ENCODE measurements around the gene ZFAND2A. TPM values are rescaled to one million over a fixed set of nuclear protein-coding genes. Genes with fewer than 3 reads are reported as not detected.
A peak's percentile ranks its signal among the peaks of the same experiment; 100 is the strongest.
"Not testable (repeated sequence)": the region's sequence is repeated elsewhere in the genome, so short reads cannot be mapped to it uniquely, and the experiment has no call there.

The ZFAND2A gene
- total RNA-seq, 3 donors from 2014 or later = 19.3 to 25.0 (median 22.3) TPM

DNA sequence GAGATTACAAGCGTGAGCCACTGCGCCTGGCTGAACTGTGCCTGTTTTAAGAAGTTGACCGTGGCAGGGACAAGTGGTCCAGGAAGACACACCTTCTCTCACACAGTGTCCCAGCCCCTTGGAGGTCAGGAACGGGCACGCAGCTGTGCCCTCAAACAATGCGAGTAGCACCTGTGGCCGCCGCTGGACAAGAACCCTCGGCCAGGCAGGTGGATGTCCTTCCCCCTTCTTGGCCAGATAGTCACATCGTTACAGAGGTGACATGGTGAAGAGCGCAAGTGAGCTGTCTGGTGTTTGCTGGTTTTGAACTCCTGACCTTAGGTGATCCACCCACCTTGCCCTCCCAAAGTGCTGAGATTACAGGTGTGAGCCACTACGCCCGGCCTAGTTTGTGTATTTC, 8.8 kb downstream of the ZFAND2A start:
- DNase-seq = no peak
- Mint-ChIP-seq H3K9me3 (no peaks in the 10 kb centered on the region), H3K4me3 (no peak overlapping the region), H3K36me3 (ENCODE audit: insufficient read depth) (peaks cover 31% of the 10 kb centered on the region), H3K4me1 (ENCODE audit: low read depth) (no peaks in the 10 kb centered on the region), H3K27me3 (ENCODE audit: low read depth) (no peaks in the 10 kb centered on the region)
- ATAC-seq = no peak

DNA sequence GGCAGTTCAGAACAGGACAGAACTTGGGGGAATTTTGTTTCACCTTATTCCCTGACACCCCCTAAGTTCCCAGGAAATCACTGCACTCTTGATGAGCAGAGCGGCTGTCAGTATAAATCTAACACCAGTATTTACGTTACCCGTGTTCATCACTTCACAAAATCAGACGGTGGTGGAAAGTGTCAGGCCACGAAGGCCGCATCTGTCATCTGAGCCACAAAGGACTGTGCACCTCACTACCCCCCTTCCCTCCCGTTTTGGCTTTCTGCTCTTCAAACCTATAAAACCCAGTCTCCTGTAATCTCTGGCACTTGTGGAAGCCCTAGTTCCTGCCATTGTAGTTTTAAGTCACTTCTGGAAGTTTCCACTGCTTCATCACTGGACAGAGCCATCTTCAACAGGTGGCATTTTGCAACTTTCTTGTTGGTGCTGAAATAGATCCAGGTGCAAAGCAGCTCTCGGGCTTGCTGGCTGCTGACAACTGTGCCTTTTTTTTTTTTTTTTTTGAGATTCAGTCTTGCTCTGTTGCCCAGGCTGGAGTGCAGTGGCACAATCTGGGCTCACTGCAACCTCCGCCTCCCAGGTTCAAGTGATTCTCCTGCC, 9.5 kb downstream of the ZFAND2A start:
- H3K4me3 Mint-ChIP-seq = no peak overlapping the region
- peaks cover 30% of the 10 kb centered on the region for H3K36me3 Mint-ChIP-seq (ENCODE audit: insufficient read depth)
- H3K4me1 Mint-ChIP-seq (ENCODE audit: low read depth) = no peaks in the 10 kb centered on the region
- no peaks in the 10 kb centered on the region for H3K9me3 Mint-ChIP-seq
- DNase-seq (no peak), ATAC-seq (no peak)
- no peaks in the 10 kb centered on the region for H3K27me3 Mint-ChIP-seq (ENCODE audit: low read depth)

DNA sequence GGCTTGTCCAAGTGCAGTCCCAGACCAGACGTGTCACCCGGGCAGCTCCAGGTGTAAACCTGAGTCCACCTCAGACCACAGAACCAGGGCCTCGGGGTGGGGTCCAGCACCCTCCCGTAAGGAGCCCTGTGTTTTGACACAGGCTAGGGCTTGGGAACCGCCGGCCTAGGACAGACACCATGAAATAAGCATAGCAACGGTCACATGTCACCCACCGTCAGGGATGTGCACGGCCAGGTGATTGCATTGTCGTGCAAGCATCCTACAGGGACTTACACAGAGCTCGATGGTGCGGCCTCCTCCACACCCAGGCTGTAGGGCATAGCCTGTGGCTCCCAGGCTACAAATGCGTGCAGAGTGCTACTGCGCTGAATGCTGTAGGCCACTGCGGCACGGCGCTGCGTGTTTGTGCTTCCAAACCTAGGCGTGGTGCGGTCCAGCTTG, 10.6 kb downstream of the ZFAND2A start:
- H3K36me3 Mint-ChIP-seq (ENCODE audit: insufficient read depth) = peaks cover 20% of the 10 kb centered on the region
- H3K4me1 Mint-ChIP-seq (ENCODE audit: low read depth) = no peaks in the 10 kb centered on the region
- no peaks in the 10 kb centered on the region for H3K27me3 Mint-ChIP-seq (ENCODE audit: low read depth)
- no peak for ATAC-seq
- no peak for DNase-seq
- H3K4me3 Mint-ChIP-seq = no peak overlapping the region
- H3K9me3 Mint-ChIP-seq = no peaks in the 10 kb centered on the region

DNA sequence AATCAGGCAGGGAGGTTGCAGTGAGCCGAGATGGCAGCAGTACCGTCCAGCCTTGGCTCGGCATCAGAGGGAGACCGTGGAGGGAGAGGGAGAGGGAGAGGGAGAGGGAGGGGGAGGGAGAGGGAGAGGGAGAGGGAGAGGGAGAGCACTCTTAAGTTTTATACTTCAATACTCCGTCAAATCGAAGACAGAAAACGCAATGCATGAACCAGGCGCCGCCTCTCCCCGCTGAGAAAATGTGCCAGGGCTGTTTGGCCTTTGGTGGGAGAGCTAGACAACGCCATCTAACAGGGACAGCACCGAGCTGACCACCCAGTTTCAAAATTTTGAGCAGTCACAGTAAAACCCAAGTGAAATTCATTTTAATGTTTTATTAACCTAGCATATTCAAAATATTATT, 12.1 kb downstream of the ZFAND2A start:
- not testable (repeated sequence) for H3K4me1 Mint-ChIP-seq (ENCODE audit: low read depth); H3K9me3 Mint-ChIP-seq; ATAC-seq; H3K36me3 Mint-ChIP-seq (ENCODE audit: insufficient read depth); H3K27me3 Mint-ChIP-seq (ENCODE audit: low read depth); H3K4me3 Mint-ChIP-seq; DNase-seq

DNA sequence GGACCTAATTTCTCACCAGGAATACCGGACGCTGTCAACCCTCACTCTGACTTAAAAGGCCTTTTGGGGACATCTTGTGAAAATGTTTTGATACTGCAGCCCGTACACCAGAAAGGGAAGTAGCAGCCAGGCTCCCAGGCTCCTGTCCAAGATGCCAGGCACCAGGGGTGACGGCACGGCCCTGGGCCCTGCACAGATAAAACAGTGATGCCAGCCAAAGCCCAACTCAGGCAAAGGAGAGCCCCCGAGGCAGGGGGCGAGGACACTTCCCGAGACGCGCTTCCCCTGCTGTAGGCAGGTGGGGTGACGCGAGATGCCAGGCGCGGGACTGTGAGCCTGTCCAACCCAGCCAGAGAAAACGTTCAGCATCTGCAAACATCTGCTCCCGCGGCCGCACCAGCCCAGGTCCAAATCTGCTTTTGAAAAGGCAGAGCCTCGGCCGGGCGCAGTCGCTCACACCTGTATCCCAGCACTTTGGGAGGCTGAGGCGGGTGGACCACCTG, 15.7 kb downstream of the ZFAND2A start:
- Mint-ChIP-seq H3K9me3 (no peaks in the 10 kb centered on the region), H3K4me3 (no peak overlapping the region), H3K4me1 (ENCODE audit: low read depth) (peaks cover 2% of the 10 kb centered on the region), H3K27me3 (ENCODE audit: low read depth) (no peaks in the 10 kb centered on the region), H3K36me3 (ENCODE audit: insufficient read depth) (no peaks in the 10 kb centered on the region)
- DNase-seq (no peak), ATAC-seq (no peak)

DNA sequence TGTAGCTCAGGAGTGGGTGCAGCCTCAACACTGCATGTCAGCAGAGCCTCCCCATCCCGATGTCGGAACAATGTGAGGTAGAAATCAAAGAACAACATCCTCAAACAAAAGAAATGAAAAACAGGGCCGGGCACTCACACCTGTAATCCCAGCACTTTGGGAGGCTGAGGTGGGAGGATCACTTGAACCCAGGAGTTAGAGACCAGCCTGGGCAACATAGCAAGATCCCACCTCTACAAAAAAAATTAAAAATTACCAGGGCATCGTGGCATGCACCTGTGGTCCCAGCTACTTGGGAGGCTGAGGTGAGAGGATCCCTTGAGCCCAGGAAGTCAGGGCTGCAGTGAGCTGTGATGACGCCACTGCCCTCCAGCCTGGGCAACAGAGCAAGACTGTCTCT, 17.0 kb downstream of the ZFAND2A start:
- not testable (repeated sequence) for ATAC-seq; H3K36me3 Mint-ChIP-seq (ENCODE audit: insufficient read depth); H3K4me1 Mint-ChIP-seq (ENCODE audit: low read depth); DNase-seq; H3K9me3 Mint-ChIP-seq; H3K27me3 Mint-ChIP-seq (ENCODE audit: low read depth); H3K4me3 Mint-ChIP-seq

DNA sequence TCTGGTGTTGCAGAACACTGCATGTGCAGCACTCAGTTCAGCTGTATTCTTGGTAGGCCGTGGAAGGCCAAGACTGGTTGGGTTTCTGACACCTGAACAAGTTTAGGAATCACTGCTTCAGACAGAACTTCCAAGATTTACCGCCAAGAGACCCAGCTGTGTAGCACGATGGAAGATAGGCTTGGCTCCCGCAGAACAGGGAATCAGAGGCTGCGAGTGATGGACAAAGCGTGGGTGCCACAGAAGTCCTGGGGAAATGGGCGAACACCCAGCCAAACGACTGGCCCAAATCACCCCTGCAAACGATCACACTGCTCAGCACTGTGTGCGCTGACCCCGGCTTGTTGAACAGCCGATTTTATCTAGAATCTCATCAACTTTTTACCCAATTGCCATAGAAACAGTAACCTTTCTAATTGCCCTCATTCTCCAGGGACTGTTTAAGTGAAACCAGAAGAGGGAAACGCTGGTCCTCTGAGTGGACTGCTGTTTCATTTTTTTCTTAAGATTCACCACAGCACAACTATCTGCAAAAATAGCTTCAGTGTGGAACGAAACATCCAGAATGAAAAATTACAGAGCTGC, 17.9 kb downstream of the ZFAND2A start:
- no peak overlapping the region for H3K4me3 Mint-ChIP-seq

DNA sequence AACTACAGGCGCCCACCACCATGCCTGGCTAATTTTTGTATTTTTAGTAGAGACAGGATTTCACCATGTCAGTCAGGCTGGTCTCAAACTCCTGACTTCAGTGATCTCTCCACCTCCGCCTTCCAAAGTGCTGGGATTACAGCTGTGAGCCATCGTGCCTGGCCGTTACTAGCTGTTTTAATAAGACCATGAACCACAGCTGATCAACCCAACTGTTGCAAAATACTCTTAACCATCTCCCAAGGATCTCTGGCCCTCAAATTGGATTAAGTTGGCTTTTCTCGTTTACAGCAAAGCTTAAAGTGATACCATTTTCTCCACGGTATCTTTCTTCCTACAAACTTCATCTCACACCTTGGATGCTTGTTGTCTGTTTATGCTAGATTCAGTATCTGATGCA, 18.3 kb downstream of the ZFAND2A start:
- H3K4me1 Mint-ChIP-seq (ENCODE audit: low read depth) = peaks cover 15% of the 10 kb centered on the region
- no peaks in the 10 kb centered on the region for H3K36me3 Mint-ChIP-seq (ENCODE audit: insufficient read depth)
- no peaks in the 10 kb centered on the region for H3K27me3 Mint-ChIP-seq (ENCODE audit: low read depth)
- no peak overlapping the region for H3K4me3 Mint-ChIP-seq
- DNase-seq (no peak), ATAC-seq (no peak)
- H3K9me3 Mint-ChIP-seq = no peaks in the 10 kb centered on the region

More for the DNA sequence above, 17.9 kb downstream of the ZFAND2A start:
- H3K27me3 Mint-ChIP-seq (ENCODE audit: low read depth) = no peaks in the 10 kb centered on the region
- ATAC-seq (no peak), DNase-seq (no peak)
- peaks cover 10% of the 10 kb centered on the region for H3K4me1 Mint-ChIP-seq (ENCODE audit: low read depth)
- H3K9me3 Mint-ChIP-seq = no peaks in the 10 kb centered on the region
- H3K36me3 Mint-ChIP-seq (ENCODE audit: insufficient read depth) = no peaks in the 10 kb centered on the region

DNA sequence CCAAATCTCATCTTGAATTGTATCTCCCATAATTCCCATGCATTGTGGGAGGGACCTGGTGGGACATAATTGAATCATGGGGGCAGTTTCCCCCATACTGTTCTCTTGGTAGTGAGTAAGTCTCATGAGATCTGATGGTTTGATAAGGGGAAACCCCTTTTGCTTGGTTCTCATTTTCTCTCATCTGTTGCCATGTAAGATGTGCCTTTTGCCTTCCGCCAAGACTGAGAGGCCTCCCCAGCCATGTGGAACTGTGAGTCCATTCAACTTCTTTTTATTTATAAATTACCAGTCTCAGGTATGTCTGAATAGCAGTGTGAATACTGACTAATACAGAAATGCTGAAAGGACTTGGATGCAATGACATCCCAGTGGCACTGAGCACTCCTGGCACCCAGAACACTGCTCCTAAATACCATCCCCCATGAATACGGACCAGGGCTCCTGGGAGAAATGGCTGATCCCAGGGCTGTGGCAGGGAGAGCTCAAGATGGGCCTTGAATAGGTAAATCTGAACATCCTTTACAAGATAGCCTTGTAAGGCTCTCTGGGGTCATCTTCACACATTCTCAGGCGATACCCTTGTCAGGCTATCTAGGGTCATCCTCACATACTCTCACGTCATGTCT, 19.4 kb downstream of the ZFAND2A start:
- Mint-ChIP-seq H3K4me1 (ENCODE audit: low read depth) (peaks cover 16% of the 10 kb centered on the region), H3K36me3 (ENCODE audit: insufficient read depth) (no peaks in the 10 kb centered on the region), H3K27me3 (ENCODE audit: low read depth) (no peaks in the 10 kb centered on the region), H3K4me3 (no peak overlapping the region), H3K9me3 (no peaks in the 10 kb centered on the region)
- DNase-seq (no peak), ATAC-seq (peak in 1 of 2 donors; percentile 12)

DNA sequence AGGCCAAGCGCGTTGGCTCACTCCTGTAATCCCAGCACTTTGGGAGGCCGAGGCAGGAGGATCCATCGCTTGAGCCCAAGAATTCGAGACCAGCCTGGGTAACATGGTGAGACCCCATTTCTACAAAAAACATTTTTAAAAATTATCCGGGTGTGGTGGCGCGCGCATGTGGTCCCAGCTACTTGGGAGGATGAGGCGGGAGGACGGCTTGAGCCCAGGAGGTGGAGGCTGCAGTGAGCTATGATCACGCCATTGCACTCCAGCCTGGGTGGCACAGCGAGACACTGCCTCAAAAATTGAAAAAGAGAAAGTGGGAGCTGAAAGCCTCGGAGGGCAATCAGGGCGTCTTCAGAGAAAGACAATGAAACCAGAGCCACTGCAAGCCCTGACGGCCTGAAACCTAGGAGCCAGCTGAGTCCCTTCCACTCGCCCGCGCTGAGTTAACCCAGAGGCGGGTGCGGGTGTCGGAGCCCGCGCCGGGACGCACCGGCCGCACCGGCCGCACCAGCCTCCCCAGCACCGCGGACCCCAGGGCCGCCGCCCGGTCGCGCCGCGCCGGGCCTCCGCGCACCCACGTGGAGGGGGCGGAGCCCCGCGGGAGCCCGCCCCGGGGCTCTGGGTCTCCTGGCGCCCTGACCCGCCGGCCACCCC, 22.4 kb downstream of the ZFAND2A start:
- H3K27me3 Mint-ChIP-seq (ENCODE audit: low read depth) = no peaks in the 10 kb centered on the region
- H3K9me3 Mint-ChIP-seq = no peaks in the 10 kb centered on the region
- H3K4me1 Mint-ChIP-seq (ENCODE audit: low read depth) = peaks cover 16% of the 10 kb centered on the region
- ATAC-seq (peak; percentile 78 to 80), DNase-seq (no peak)
- H3K36me3 Mint-ChIP-seq (ENCODE audit: insufficient read depth) = no peaks in the 10 kb centered on the region
- peak overlapping the region; percentile 88 for H3K4me3 Mint-ChIP-seq

DNA sequence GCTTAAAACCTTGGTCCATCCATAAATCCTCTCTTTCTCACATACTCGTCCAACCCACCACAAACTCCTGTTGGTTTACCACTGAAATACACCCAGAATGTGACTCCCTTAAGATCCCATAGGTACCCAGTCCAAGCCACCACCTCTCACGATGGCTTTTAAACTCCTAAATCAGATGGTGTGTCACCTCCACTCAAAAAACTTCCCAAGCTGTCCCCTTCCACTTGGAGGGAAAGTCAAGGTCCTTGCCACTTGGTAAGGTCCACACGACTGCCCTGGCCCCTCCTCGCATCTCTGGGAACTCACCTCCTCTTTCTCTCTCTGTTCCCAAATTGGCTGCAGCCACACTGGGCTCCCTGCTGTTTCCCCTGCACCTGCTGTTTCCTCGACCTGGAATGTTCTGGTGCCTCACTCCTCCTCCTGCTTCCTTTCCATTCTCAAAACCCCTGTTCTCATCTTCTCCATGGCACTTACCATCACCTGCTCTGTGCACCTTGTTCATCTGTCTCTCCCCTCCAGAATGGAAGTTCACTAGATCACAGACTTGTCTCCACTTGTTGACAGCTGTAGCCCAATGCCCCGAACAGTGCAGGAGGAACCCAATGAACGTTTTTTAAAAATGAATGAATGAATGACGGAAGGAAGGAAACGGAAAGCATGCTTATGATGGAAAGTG, 23.0 kb downstream of the ZFAND2A start:
- peak overlapping the region; percentile 86 for H3K4me3 Mint-ChIP-seq
- H3K27me3 Mint-ChIP-seq (ENCODE audit: low read depth) = no peaks in the 10 kb centered on the region
- H3K4me1 Mint-ChIP-seq (ENCODE audit: low read depth) = peaks cover 16% of the 10 kb centered on the region
- no peaks in the 10 kb centered on the region for H3K9me3 Mint-ChIP-seq
- ATAC-seq (no peak), DNase-seq (no peak)
- no peaks in the 10 kb centered on the region for H3K36me3 Mint-ChIP-seq (ENCODE audit: insufficient read depth)

DNA sequence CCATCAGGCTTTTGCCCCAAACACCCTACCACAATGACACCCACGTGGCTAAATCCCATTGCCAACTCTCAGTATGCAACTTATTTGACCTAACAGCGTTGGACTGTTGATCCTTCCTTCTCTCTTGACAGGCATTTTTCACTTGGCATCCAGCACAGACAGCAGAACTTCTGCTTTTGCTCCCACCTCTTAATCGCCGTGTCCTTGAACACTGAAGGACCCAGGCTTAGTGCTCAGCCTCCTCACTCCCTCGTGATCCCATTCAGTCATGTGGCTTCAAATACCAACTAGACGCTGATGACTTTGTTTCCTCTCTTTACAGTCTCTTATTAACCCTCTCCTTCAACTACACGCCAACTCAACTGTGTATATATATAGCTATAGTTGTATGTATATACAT, 25.0 kb downstream of the ZFAND2A start:
- no peaks in the 10 kb centered on the region for H3K27me3 Mint-ChIP-seq (ENCODE audit: low read depth)
- H3K36me3 Mint-ChIP-seq (ENCODE audit: insufficient read depth) = peaks cover 4% of the 10 kb centered on the region
- peaks cover 14% of the 10 kb centered on the region for H3K4me1 Mint-ChIP-seq (ENCODE audit: low read depth)
- no peak for DNase-seq
- no peak overlapping the region for H3K4me3 Mint-ChIP-seq
- H3K9me3 Mint-ChIP-seq = no peaks in the 10 kb centered on the region
- no peak for ATAC-seq

DNA sequence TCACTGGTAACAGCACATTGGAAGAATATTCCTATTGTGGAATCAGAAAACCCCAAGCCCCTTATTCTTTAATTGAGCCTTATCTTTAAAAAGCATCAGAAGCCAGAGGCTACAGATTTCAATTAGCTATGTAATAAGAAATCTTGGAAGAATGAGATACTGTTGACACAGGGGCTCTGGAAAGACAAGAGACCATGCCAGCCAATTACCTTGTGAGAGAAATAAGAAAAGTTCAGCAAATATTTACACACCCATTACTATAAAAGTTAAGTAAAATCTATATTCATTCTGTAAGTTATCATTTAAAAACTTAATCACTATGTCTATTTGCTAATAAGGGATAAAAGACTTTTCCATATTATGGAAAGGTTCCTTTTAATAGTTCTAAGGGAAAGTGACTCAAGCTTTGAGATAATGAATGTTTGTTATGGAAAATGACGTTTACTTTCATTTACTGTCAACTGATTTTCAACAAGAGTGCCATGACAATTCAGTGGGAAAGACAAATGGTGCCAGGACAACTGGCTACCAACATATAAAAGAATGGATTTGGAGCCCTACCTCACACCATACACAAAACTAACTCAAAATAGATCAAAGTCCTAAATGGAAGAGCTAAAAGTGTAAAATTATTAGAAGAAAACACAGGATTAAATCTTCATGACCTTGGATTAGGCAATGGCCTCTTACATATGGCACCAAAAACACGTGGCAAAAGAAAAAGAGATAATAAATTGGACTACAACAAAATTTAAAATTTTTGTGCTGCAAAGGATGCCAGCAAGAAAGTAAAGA, 28.3 kb downstream of the ZFAND2A start:
- peaks cover 7% of the 10 kb centered on the region for H3K36me3 Mint-ChIP-seq (ENCODE audit: insufficient read depth)
- no peak for DNase-seq
- H3K27me3 Mint-ChIP-seq (ENCODE audit: low read depth) = no peaks in the 10 kb centered on the region
- no peak overlapping the region for H3K4me3 Mint-ChIP-seq
- no peak for ATAC-seq
- H3K4me1 Mint-ChIP-seq (ENCODE audit: low read depth) = peaks cover 1% of the 10 kb centered on the region
- no peaks in the 10 kb centered on the region for H3K9me3 Mint-ChIP-seq

Measured in activated T-cell treated with anti-CD3 and anti-CD28 coated beads, Interleukin-2, amount 50 U/mL, for 4 hours (primary cell).